NT2/D1 (cell line): ENCODE measurements around the gene SCUBE2.

Source experiments
- DNase-seq: peaks from one replicate; pipeline ENCODE4 v3.0.0-alpha.2; 2011; ENCODE audit warnings: low read depth, low spot score
- H3K27me3 ChIP-seq: 2 replicates; pipeline ENCODE4 v1.6.0; 2011; ENCODE audit warnings: mild to moderate bottlenecking; ENCODE audit not compliant: insufficient read length, insufficient read depth
- H3K36me3 ChIP-seq: 2 replicates; pipeline ENCODE4 v1.6.1; 2011; ENCODE audit warnings: mild to moderate bottlenecking, low read length, mixed read lengths; ENCODE audit not compliant: insufficient read depth, insufficient read length
- H3K4me1 ChIP-seq: 2 replicates; pipeline ENCODE4 v1.5.1; 2011; ENCODE audit not compliant: insufficient read depth, insufficient read length
- H3K4me3 ChIP-seq: 2 replicates; pipeline ENCODE4 v1.5.1; 2011; ENCODE audit warnings: low read depth; ENCODE audit not compliant: insufficient read length
- H3K9ac ChIP-seq: 2 replicates; pipeline ENCODE4 v1.6.0; 2011; ENCODE audit warnings: low read depth; ENCODE audit not compliant: insufficient read length
- H3K9me3 ChIP-seq: 2 replicates; pipeline ENCODE4 v1.5.1; 2011; ENCODE audit warnings: mild to moderate bottlenecking, low read length; ENCODE audit not compliant: insufficient read depth
- SUZ12 ChIP-seq: IDR thresholded peaks from 2 replicates; pipeline ENCODE4 v1.6.1; 2011; ENCODE audit not compliant: insufficient read length, insufficient read depth; ENCODE audit errors: extremely low read depth
- YY1 ChIP-seq: IDR thresholded peaks from 2 replicates; pipeline ENCODE4 v1.6.1; 2011; ENCODE audit not compliant: insufficient read length, insufficient read depth
- ZNF274 ChIP-seq: IDR thresholded peaks from 2 replicates; pipeline ENCODE4 v1.6.1; 2011; ENCODE audit warnings: mild to moderate bottlenecking, low read depth, low read length

Gene SCUBE2

DNA sequence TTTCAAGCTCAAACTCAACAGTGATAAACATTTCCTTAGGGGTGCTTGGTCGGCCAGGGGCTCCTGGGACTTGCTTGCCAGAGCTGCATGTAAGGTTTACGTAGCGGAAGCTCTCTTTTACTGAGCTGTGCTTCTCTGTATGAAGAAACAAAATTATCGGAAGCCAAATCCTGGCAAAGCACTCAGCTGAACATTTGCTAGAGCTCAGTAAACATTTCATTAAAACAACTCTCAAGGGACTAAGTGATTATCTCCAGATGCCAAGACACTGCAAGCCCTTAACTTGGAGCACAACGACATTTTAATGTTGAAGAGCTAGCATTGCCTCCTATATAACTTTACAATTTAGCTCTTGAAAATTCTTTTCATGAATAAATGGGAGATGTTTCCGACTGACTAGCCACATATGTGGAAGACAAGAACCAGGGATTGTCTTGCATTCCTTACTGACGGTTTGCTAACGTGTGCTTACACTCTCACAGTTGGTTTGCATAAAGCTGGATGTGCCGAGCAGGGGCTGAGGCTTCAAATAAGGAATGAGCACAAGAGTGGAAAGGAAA is 43.4 kb downstream of the SCUBE2 start:
- no peak overlapping the region for H3K4me3 ChIP-seq
- DNase-seq = no peak

DNA sequence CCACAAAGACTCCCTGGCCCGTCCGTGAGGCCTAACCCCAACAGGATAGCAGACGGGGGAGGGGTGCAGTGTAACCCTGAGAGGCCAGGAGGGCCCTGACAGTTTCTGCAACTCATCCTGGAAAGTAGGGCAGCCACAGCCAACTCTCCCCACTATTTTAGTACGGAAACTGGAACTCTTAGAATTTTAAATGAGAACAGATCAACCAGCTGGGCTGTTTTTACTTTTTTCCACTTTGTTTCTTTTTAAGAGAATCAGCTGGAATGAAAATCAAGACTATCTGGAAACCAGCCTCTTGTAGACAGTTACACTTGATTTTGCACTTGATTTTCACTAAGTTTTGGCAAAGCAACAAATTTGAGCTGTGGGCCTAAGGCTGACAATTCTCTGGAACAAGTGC is 44.9 kb downstream of the SCUBE2 start:
- no peak overlapping the region for H3K4me3 ChIP-seq
- H3K9ac ChIP-seq = no peak overlapping the region

More for the DNA sequence above, 43.4 kb downstream of the SCUBE2 start:
- no peaks in the 10 kb centered on the region for H3K4me1 ChIP-seq
- H3K9ac ChIP-seq = no peak overlapping the region
- no peaks in the 10 kb centered on the region for H3K36me3 ChIP-seq
- H3K9me3 ChIP-seq = no peaks in the 10 kb centered on the region
- H3K27me3 ChIP-seq = no peaks in the 10 kb centered on the region
- TF ChIP-seq YY1 = no peak
- no peak for TF ChIP-seq SUZ12
- TF ChIP-seq ZNF274 = no peak

DNA sequence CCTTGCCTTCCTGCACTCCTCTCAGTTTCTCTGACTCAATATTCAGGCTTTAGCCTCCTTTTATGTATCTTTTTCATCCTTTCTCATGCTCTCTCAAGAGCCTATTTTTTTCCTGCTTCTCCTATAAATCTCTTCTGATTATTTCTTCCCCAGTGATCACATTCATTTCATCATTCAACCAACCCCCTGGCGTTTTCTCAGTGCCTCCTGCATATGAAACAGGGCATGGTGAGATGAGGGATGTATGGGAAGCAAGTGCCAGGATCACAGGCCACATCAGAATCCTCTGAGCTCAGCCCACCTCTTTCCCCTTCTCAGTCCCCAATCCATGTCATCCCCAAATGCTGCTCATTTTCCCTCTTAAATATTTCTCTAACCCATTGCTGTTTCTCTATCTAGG is 48.9 kb downstream of the SCUBE2 start:
- TF ChIP-seq SUZ12 = no peak
- no peak for TF ChIP-seq ZNF274
- no peak for TF ChIP-seq YY1
- no peaks in the 10 kb centered on the region for H3K36me3 ChIP-seq
- DNase-seq = no peak
- H3K4me3 ChIP-seq = no peak overlapping the region
- no peak overlapping the region for H3K9ac ChIP-seq
- no peaks in the 10 kb centered on the region for H3K27me3 ChIP-seq
- H3K9me3 ChIP-seq = 0 out of 2 replicates have a peak, but pooled peaks cover 4% of the 10 kb centered on the region
- H3K4me1 ChIP-seq = no peaks in the 10 kb centered on the region

More for the DNA sequence above, 44.9 kb downstream of the SCUBE2 start:
- no peak for TF ChIP-seq SUZ12
- TF ChIP-seq ZNF274 = no peak
- TF ChIP-seq YY1 = no peak
- Histone ChIP-seq H3K4me1 (no peaks in the 10 kb centered on the region), H3K27me3 (no peaks in the 10 kb centered on the region), H3K36me3 (no peaks in the 10 kb centered on the region), H3K9me3 (no peaks in the 10 kb centered on the region)
- DNase-seq = no peak

GRCh38 chr11:9041747-9042146 is 49.7 kb downstream of the SCUBE2 start:
- no peak overlapping the region for H3K4me3 ChIP-seq
- no peaks in the 10 kb centered on the region for H3K27me3 ChIP-seq
- H3K36me3 ChIP-seq = no peaks in the 10 kb centered on the region
- TF ChIP-seq ZNF274 (no peak), YY1 (no peak), SUZ12 (no peak)
- DNase-seq = no peak
- H3K4me1 ChIP-seq = no peaks in the 10 kb centered on the region
- 0 out of 2 replicates have a peak, but pooled peaks cover 4% of the 10 kb centered on the region for H3K9me3 ChIP-seq
- no peak overlapping the region for H3K9ac ChIP-seq

GRCh38 chr11:9040410-9040809 is 51.0 kb downstream of the SCUBE2 start:
- H3K4me3 ChIP-seq = no peak overlapping the region

GRCh38 chr11:9039863-9040262 is 51.5 kb downstream of the SCUBE2 start:
- H3K9ac ChIP-seq = no peak overlapping the region
- peaks cover 3% of the 10 kb centered on the region for H3K4me1 ChIP-seq
- H3K4me3 ChIP-seq = no peak overlapping the region
- no peaks in the 10 kb centered on the region for H3K36me3 ChIP-seq
- H3K27me3 ChIP-seq = no peaks in the 10 kb centered on the region
- TF ChIP-seq ZNF274 (no peak), YY1 (no peak), SUZ12 (no peak)
- no peak for DNase-seq
- H3K9me3 ChIP-seq = 0 out of 2 replicates have a peak, but pooled peaks cover 4% of the 10 kb centered on the region

More at GRCh38 chr11:9040410-9040809, 51.0 kb downstream of the SCUBE2 start:
- peaks cover 3% of the 10 kb centered on the region for H3K4me1 ChIP-seq
- no peaks in the 10 kb centered on the region for H3K36me3 ChIP-seq
- no peak for DNase-seq
- 0 out of 2 replicates have a peak, but pooled peaks cover 4% of the 10 kb centered on the region for H3K9me3 ChIP-seq
- H3K27me3 ChIP-seq = no peaks in the 10 kb centered on the region
- TF ChIP-seq ZNF274 (peak; percentile 34; the same call in 1 of the 2 replicates), SUZ12 (no peak)
- no peak overlapping the region for H3K9ac ChIP-seq

- H3K27me3 ChIP-seq = no peaks in the 10 kb centered on the region
- H3K4me3 ChIP-seq = no peak overlapping the region
- no peaks in the 10 kb centered on the region for H3K36me3 ChIP-seq
- no peak for TF ChIP-seq SUZ12
- TF ChIP-seq ZNF274 = no peak
- no peak for TF ChIP-seq YY1
- H3K9ac ChIP-seq = no peak overlapping the region
- peaks cover 3% of the 10 kb centered on the region for H3K4me1 ChIP-seq
- H3K9me3 ChIP-seq = 0 out of 2 replicates have a peak, but pooled peaks cover 4% of the 10 kb centered on the region
- no peak for DNase-seq
Measured at GRCh38 chr11:9039198-9039597, 52.2 kb downstream of the SCUBE2 start.
